A549 (cell line): ENCODE data around the gene GALNTL6. TPM values are rescaled to one million over a fixed set of nuclear protein-coding genes. Genes with fewer than 3 reads are reported as not detected.

Experiments used
- ATAC-seq, 2 experiments: fragments of 200-7000 bp in 1 of 2; fragments of >200 bp in 1 of 2; cut with Nextera tagmentation in 1 of 2; cut with Tn5 transposase in 1 of 2; 3 replicates each; pipeline versions ENCODE4 v1.8.0 to v1.9.1; 2018 to 2020; ENCODE audit warnings: mild to moderate bottlenecking in 1 of 2, moderate library complexity in 1 of 2
- CTCF ChIA-PET: fragments of 300-600 bp; sonication (Branson Sonifier 250); formaldehyde crosslinking; extraction: SDS; loops from one replicate; lab custom pipeline; 2021; ENCODE audit warnings: antibody characterized with exemption, inconsistent platforms; lab: Yijun Ruan, JAX
- POLR2A ChIA-PET: fragments of 350-600 bp; formaldehyde crosslinking; extraction: SDS; loops from one replicate; lab custom pipeline; 2021; ENCODE audit warnings: antibody characterized with exemption, inconsistent platforms; lab: Yijun Ruan, JAX
- DNase-seq, 2 experiments: peaks; one replicate each; pipeline versions ENCODE4 v3.0.0 to v3.0.0-alpha.2; 2011 to 2016; ENCODE audit warnings: low read depth in 1 of 2, low spot score in 1 of 2
- FAIRE-seq: peaks from 2 replicates; lab custom pipeline; 2011; peaks lifted over from hg19 to GRCh38; lab: Jason Lieb, UNC
- H3K27ac ChIP-seq, 2 experiments: fragments of >200 bp; sonication (Bioruptor Twin); formaldehyde crosslinking; 3 replicates each; pipeline ENCODE4 v1.5.1; 2016 to 2017
- H3K4me1 ChIP-seq: fragments of >200 bp; sonication (Bioruptor Twin); formaldehyde crosslinking; 3 replicates; pipeline ENCODE4 v1.6.1; 2016
- H3K4me2 ChIP-seq: fragments of >200 bp; sonication (Bioruptor Twin); formaldehyde crosslinking; 3 replicates; pipeline ENCODE4 v1.6.1; 2016
- H3K4me3 ChIP-seq: fragments of >200 bp; sonication (Bioruptor Twin); formaldehyde crosslinking; 3 replicates; pipeline ENCODE4 v1.5.1; 2016
- H3K9me3 ChIP-seq: fragments of >200 bp; sonication (Bioruptor Twin); formaldehyde crosslinking; 3 replicates; pipeline ENCODE4 v1.6.1; 2016
- ATOH8 ChIP-seq: fragments of 250-450 bp; sonication (Bioruptor Pico); IDR thresholded peaks from 2 replicates; pipeline ENCODE4 v1.5.0; 2020; ENCODE audit warnings: low read depth, mild to moderate bottlenecking, moderate library complexity
- BHLHE40 ChIP-seq: IDR thresholded peaks from 2 replicates; pipeline ENCODE4 v1.6.1; 2012; ENCODE audit warnings: low read depth, low read length, inconsistent platforms
- ELK1 ChIP-seq: fragments of 150-350 bp; IDR thresholded peaks from 2 replicates; pipeline ENCODE4 v1.6.1; 2014; ENCODE audit warnings: low read depth, mild to moderate bottlenecking, low read length
- FOSB ChIP-seq: fragments of 250-450 bp; sonication (Bioruptor Pico); IDR thresholded peaks from 2 replicates; pipeline ENCODE4 v1.5.0; 2020; ENCODE audit warnings: mild to moderate bottlenecking, moderate library complexity
- FOXS1 ChIP-seq: fragments of 250-450 bp; sonication (Bioruptor Pico); IDR thresholded peaks from 2 replicates; pipeline ENCODE4 v1.5.0; 2020; ENCODE audit warnings: mild to moderate bottlenecking, moderate library complexity
- GATA3 ChIP-seq: IDR thresholded peaks from 2 replicates; pipeline ENCODE4 v1.6.1; 2012; ENCODE audit warnings: borderline replicate concordance
- HDAC2 ChIP-seq: fragments of 200-600 bp; sonication (generic); IDR thresholded peaks from 2 replicates; pipeline ENCODE4 v1.6.1; 2016
- MAZ ChIP-seq: fragments of 150-350 bp; IDR thresholded peaks from 2 replicates; pipeline ENCODE4 v1.6.1; 2014; ENCODE audit warnings: antibody characterized with exemption, low read depth, low read length, borderline replicate concordance
- MYC ChIP-seq: IDR thresholded peaks from 2 replicates; pipeline ENCODE4 v1.6.1; 2012; ENCODE audit warnings: mild to moderate bottlenecking, inconsistent platforms, low read length, improper control_type of control experiment, borderline replicate concordance
- NPAS2 ChIP-seq: fragments of 250-450 bp; sonication (Bioruptor Pico); IDR thresholded peaks from 2 replicates; pipeline ENCODE4 v1.8.0; 2022; ENCODE audit warnings: mild to moderate bottlenecking, moderate library complexity, borderline replicate concordance
- NR3C1 ChIP-seq: fragments of >200 bp; sonication (Bioruptor Twin); formaldehyde crosslinking; IDR thresholded peaks from 3 replicates; pipeline ENCODE4 v1.6.1; 2017
- PBX3 ChIP-seq: IDR thresholded peaks from 2 replicates; pipeline ENCODE4 v1.6.1; 2012
- PHF8 ChIP-seq: fragments of 200-600 bp; sonication (generic); IDR thresholded peaks from 2 replicates; pipeline ENCODE4 v1.6.1; 2016; ENCODE audit warnings: low read depth, mild to moderate bottlenecking, antibody characterized with exemption, moderate library complexity, borderline replicate concordance
- POLR2AphosphoS2 ChIP-seq: conservative IDR thresholded peaks from 2 replicates; pipeline ENCODE4 v1.6.1; 2012; ENCODE audit warnings: low read length, improper control_type of control experiment, inconsistent platforms
- RAD21 ChIP-seq, 2 experiments: fragments of >200 bp in 1 of 2; sonication (Bioruptor Twin) in 1 of 2; formaldehyde crosslinking in 1 of 2; IDR thresholded peaks in 1 of 2; conservative IDR thresholded peaks in 1 of 2; 2 replicates in 1 of 2; 3 replicates in 1 of 2; pipeline ENCODE4 v1.6.1; 2012 to 2018; ENCODE audit warnings: inconsistent platforms in 1 of 2
- RARB ChIP-seq: fragments of 250-450 bp; sonication (Bioruptor Pico); IDR thresholded peaks from 2 replicates; pipeline ENCODE4 v1.8.0; 2021; ENCODE audit warnings: mild to moderate bottlenecking, moderate library complexity
- SREBF2 ChIP-seq: fragments of 450-650 bp; IDR thresholded peaks from 2 replicates; pipeline ENCODE4 v1.6.1; 2014; ENCODE audit warnings: mild to moderate bottlenecking, moderate library complexity
- TFCP2L1 ChIP-seq: fragments of 250-450 bp; sonication (Bioruptor Pico); IDR thresholded peaks from 2 replicates; pipeline ENCODE4 v1.5.0; 2021; ENCODE audit warnings: mild to moderate bottlenecking
- USF2 ChIP-seq: fragments of 450-650 bp; IDR thresholded peaks from 2 replicates; pipeline ENCODE4 v1.6.1; 2014; ENCODE audit warnings: antibody characterized with exemption
- ZNF302 ChIP-seq: fragments of 250-450 bp; sonication (Bioruptor Pico); IDR thresholded peaks from 2 replicates; pipeline ENCODE4 v1.9.0; 2021; ENCODE audit warnings: inconsistent platforms, mild to moderate bottlenecking, moderate library complexity
- ZSCAN20 ChIP-seq: fragments of 250-450 bp; sonication (Bioruptor Pico); IDR thresholded peaks from 2 replicates; pipeline ENCODE4 v1.8.0; 2022; ENCODE audit warnings: mild to moderate bottlenecking, moderate library complexity
- WGBS: methylation state at CpG from one replicate; pipeline ENCODE4 v1.1.6; 2017; ENCODE audit errors: missing lambda C conversion rate; 5-methylcytosine and 5-hydroxymethylcytosine counted together
- polyA plus RNA-seq, 4 experiments: library from polyadenylated mRNA; depleted of rRNA in 3 of 4; stranded (reverse); fragments of >200 nt; fragmentation: RNase III in 1 of 4; extraction: RNeasy Plus Mini Kit Qiagen cat#74134 plus additional on column Dnase treatment in 1 of 4; gene quantifications; 2 replicates in 3 of 4; 3 replicates in 1 of 4; pipeline ENCODE4 v1.2.3, GENCODE V29; 2011 to 2017
- TF ChIP-seq, protein P1 (sequence below): fragments of >200 bp; sonication (Bioruptor Twin); formaldehyde crosslinking; IDR thresholded peaks from 3 replicates; pipeline ENCODE4 v1.5.1; 2016

GALNTL6 gene
- polyA plus RNA-seq, 2 of the 4 experiments (the other 2 are of a cell fraction) = 0.06 to 0.49 TPM

DNA sequence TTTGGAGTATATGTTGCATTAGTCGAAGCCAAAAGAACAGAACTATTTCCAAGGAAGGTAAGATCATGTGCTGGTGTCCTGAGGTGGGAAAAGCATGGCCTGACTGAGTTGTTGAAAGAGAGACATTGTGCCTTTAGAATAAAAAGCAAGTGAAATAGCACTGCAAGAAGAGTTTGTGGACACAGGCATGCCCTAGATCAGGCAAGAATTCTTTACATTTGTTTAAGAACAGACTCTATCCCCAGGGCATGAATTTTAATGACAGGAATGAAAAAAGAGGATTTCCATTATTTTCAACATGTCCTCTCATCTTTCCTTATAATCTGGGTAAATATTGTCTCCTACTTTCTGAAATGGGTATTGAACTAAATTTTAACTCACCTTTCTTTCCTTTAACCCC, 839.2 kb downstream of the GALNTL6 start:
- CTCF ChIA-PET = no interaction called here
- no peak for FAIRE-seq

DNA sequence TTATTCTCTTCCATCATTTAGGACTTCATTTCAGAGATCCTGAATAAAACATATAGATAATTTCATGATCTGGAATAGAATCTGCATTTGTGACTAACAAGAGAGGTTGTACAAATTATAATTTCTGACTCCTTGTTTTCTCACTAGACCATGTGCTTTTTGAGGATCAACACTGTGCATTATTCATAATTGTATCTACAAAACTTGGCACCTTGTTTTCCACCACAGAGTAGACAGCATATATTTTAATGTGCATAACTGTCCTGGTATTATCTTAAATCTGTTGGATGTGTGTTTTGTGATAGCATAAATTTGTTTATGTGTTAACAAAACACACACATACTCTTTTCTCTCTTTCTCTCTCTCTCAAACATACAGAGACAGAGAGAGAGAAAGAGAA, 840.5 kb downstream of the GALNTL6 start:
- no peak for ATAC-seq
- POLR2A ChIA-PET = no interaction called here

More for the DNA sequence above, 839.2 kb downstream of the GALNTL6 start:
- Histone ChIP-seq H3K9me3 (no peaks in the 10 kb centered on the region), H3K27ac (no peak overlapping the region), H3K4me3 (no peak overlapping the region), H3K4me2 (no peak overlapping the region), H3K4me1 (no peaks in the 10 kb centered on the region)
- 94% methylated on average over 1 of the region's 1 CpG for WGBS
- TF ChIP-seq FOXS1 = no peak
- no peak for TF ChIP-seq USF2
- TF ChIP-seq POLR2AphosphoS2 = no peak
- no peak for TF ChIP-seq TFCP2L1
- TF ChIP-seq SREBF2 = no peak
- no peak for TF ChIP-seq BHLHE40
- no peak for TF ChIP-seq ATOH8 (CRISPR knock-in tag)
- TF ChIP-seq ZSCAN20 (CRISPR knock-in tag) = no peak
- TF ChIP-seq MYC = no peak
- no peak for TF ChIP-seq HDAC2
- TF ChIP-seq GATA3 = no peak
- TF ChIP-seq ZNF302 (CRISPR knock-in tag) = no peak
- TF ChIP-seq PBX3 = no peak
- no peak for TF ChIP-seq PHF8
- no peak for TF ChIP-seq MAZ
- no peak for DNase-seq
- ATAC-seq = no peak
- POLR2A ChIA-PET = no interaction called here

More for the DNA sequence above, 840.5 kb downstream of the GALNTL6 start:
- no peak overlapping the region for H3K4me3 ChIP-seq
- no peak for TF ChIP-seq ELK1
- TF ChIP-seq NR3C1 = no peak
- no peak for TF ChIP-seq RARB (CRISPR knock-in tag)
- TF ChIP-seq NPAS2 (CRISPR knock-in tag) = no peak
- TF ChIP-seq, protein P1, sequence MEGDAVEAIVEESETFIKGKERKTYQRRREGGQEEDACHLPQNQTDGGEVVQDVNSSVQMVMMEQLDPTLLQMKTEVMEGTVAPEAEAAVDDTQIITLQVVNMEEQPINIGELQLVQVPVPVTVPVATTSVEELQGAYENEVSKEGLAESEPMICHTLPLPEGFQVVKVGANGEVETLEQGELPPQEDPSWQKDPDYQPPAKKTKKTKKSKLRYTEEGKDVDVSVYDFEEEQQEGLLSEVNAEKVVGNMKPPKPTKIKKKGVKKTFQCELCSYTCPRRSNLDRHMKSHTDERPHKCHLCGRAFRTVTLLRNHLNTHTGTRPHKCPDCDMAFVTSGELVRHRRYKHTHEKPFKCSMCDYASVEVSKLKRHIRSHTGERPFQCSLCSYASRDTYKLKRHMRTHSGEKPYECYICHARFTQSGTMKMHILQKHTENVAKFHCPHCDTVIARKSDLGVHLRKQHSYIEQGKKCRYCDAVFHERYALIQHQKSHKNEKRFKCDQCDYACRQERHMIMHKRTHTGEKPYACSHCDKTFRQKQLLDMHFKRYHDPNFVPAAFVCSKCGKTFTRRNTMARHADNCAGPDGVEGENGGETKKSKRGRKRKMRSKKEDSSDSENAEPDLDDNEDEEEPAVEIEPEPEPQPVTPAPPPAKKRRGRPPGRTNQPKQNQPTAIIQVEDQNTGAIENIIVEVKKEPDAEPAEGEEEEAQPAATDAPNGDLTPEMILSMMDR = no peak
- TF ChIP-seq FOSB (CRISPR knock-in tag) = no peak
- TF ChIP-seq GATA3 = no peak
- TF ChIP-seq RAD21 (conservative IDR thresholded peaks at IDR 0.05 in 1 of 2, IDR thresholded peaks at IDR 0.05 in 1 of 2) = no peak
- TF ChIP-seq, all 56 proteins: peak for 0
- Histone ChIP-seq H3K27ac (no peak overlapping the region), H3K4me1 (no peaks in the 10 kb centered on the region), H3K4me2 (no peak overlapping the region), H3K9me3 (no peaks in the 10 kb centered on the region)
- no peak for DNase-seq
- FAIRE-seq = no peak
- CTCF ChIA-PET = no interaction called here
